GM18861 (cell line): ENCODE data around the gene NEK7.

Experiments
- ATAC-seq: cut with Tn5 transposase; IDR thresholded peaks from one replicate; pipeline ENCODE4 v1.9.1; 2021; ENCODE audit not compliant: unreplicated experiment

NEK7 gene

DNA sequence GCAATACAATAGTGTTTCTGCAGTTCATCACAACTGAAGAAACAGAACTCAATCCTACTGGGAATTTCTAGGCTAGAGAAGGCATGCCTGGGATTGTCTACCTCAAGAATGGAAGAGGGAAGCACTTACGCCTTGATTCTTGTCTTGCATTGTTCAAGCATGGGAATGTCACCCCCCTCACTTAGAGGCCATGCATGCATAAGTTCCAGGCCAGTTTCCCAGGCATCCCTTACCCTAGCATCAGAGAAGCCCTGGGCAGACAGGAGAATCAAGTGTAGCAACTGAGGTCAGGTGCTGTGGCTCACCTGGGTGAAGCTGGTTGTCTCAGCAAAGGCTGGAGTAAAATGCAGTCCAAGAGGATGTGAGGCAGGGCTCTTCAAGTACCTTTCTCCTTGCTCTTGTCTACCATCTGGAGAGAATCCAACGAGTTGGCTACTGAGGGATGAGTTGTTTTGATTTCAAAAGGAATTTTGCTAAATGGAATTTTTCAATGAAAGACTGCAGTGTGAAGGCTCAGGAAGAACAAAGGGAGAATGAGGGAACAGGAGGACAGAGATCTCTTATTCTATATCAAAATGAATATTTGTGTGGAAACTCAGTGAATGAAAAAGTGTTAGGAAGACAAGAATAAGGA lies 174.3 kb downstream of the NEK7 start:
- no peak for ATAC-seq

DNA sequence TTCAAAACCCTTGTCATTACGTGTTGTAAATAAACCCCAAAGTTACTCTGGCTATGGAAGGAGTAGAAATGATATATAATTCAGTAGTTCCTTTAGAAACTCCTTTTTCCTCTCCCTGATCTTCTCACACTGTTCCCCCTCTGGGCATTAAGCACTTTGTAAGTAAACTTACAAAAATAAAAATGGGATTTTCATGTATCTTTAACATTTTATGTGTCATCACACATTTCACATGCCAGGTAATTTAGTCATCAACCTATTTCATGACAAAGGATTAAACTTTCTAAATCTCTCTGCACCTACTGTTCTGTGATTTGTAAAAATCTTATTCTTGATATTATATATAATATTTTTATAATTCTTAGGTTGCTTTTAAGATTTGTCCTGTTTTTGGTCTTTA lies 176.9 kb downstream of the NEK7 start:
- ATAC-seq: no peak

DNA sequence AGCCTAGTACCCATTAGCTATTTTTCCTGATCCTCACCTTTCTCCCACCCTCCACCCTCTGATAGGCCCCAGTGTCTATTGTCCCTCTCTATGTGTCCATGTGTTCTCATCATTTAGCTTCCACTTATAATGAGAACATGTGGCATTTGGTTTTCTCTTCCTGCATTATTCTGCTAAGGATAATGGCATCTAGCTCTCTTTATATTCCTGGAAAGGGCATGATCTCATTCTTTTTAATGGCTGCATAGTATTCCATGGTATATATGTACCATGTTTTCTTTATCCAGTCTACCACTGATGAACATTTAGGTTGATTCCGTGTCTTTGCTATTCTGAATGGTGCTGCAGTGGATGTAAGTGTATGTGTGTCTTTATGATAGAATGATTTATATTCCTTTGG lies 178.9 kb downstream of the NEK7 start:
- ATAC-seq: no peak

DNA sequence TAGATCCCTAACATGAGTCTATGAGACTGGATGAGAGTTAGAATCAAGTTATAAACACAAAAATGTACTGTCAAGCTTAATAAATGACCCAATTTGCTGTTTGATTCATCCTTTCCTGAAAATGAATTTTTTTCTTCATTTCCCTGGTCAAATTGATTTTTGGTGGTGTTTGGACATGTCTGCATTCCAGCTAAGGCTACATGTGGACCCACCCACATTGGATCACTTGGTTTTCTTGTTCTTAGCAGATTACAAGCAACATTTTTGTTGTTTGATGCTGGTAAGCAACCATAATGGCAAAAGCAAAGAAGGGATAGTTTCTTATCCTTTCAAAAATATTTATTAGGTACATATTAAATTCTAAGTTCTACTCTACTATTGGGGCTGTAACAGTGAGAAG lies 181.1 kb downstream of the NEK7 start:
- ATAC-seq: no peak

DNA sequence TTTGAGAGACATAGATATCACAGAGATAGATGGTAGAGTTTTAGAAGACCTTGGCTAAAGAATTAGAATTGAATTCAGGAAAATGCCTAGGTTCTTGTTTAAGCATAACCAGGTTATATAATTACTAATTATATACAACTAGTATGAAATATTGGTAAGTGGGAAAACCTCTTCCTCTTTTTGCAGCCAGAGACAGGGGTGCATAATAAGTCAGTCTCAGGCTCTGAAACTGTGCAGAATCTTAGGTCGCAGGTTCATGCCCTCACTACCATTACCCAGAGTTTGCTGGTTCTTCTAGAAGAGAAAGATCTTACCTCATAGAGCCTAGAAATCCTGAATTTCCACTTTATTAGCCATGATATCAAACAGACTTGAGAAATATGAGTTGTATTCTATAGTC lies 183.3 kb downstream of the NEK7 start:
- ATAC-seq: peak; percentile 65

DNA sequence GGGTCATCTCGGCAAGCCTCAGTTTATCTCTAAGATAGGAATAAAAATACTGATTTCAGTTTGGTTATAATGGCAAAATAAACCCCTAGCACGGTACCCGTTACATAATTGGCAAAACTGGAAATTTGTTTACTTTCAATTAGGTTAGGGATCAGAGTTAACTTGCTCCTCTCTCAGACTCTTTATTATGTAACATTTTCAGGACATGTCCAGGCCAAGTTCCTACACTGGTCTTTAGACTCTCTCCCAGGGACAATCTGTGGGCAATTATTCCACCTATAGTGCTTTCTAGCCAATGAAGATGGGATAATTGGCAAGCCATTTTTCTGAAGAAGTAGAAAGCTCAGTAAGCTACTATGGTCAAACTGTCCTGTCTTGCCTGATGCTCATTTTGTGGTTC lies 189.4 kb downstream of the NEK7 start:
- ATAC-seq: no peak

DNA sequence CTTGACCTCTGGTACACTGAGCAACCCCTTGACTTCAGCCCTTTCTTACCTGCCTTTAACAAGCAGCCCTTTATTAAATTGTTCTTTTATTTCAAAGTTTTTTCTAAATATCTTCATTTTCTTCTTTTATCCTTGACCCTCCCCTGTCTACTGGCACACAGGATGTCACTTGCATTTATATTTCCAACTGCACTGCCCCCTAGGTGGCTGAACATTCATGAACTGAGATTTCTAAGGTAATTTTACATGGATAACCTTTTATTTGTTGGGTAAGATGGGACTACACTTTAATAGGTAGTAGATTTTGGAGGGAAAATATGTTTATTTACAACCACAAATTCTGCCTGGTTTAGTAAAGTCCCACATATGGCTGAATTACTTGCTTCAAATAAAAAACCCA lies 193.7 kb downstream of the NEK7 start:
- no peak for ATAC-seq

DNA sequence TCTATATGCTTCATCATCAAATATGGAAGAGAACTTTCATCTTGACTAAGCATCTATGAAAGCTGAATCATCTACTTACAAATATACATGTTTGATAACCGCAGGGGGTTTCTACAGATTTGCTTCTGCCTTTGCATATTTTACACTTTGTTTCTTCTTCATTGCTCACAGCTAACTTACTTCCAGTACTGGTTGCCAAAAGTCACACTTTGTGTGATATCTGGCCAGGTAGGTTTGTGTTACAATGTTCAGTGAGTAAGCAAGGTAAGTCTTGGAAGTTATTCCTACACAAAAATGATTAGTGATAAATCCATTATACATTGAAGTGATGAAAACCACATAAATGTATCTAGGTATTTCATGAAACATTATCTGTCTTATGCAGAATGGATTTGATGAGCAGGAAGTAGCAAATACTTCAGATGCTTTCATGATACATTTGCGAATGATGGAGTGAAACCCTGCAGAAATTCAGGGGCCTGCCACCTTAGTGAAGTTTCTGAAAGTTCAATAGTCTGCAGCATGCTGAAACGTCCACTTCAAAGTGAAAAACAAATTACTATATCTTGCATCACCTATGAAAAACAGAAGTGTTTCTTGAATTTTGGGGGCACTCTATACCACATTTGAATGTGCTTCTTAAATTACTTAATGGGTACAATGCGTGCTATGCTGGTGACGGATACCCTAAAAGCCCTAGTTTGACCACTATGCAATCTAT lies 196.3 kb downstream of the NEK7 start:
- peak; percentile 84 for ATAC-seq

DNA sequence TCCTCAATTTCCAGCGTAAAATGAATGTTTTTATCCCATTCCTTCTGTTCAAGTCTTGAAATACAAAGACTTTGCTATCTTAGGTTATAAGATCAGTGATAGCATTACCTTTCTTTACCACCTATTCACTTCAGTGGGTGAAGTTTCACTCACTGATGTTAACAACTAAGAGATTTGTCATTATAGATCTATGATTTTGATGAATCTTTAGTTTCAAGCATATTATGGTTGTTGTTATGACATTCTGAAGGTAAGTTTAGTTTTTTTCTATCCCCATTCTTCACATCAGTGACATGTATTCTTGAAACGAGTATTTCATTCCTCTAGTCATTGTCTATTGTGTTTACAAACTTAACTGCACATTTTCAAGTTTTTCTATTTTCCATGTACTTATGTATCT lies 201.1 kb downstream of the NEK7 start:
- ATAC-seq: no peak

DNA sequence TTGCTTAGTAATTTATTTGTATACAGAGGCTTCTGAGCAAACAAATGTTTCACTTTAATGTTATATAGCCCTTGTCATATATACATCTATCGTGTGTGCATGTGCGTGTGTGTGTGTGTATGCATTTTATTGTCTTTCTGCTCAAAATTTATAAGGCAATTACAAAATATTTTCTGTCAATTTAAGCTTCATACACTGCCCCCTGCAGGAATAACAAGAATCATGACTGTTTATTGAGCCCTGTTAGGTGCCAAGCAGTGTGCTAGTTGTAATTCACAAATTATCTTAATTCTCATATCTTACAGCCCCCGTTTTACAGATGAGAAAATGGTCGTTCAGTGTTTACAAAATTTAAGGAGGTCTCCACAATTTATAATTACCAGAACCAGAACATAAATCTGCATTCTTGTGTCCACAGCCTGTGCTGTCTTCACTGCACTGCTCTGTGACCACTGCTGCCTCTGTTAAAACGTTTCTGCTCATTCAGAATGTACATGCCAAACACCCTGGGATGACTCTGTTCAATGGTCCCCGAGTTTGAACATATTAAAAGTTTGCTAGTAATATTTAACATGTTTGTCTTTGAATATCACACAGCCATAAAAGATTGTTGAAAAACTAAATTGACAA lies 202.3 kb downstream of the NEK7 start:
- ATAC-seq: no peak

DNA sequence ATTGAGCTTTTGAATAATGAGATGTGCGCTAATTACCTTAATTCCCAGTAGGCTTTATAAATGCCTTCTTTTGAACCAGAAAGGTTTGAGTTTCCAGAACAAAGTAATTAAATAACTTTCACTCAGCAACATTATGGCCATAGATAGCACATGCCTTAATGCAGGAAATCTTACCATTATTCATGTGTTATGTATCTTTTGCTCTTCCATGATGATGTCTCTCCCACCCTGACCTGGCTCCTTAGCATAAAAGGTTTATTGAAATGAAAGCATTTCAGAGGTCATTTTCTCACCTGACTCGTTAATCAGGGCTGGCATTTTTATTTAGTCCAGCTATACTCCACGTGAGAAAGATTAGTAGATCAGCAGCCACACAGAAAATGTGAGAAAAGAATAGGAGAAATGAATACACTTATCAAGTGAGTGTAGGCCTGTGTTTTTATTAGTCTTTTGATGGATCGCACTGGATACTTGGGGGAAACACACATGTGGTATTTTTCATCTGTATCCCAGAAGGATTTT lies 203.5 kb downstream of the NEK7 start:
- no peak for ATAC-seq

DNA sequence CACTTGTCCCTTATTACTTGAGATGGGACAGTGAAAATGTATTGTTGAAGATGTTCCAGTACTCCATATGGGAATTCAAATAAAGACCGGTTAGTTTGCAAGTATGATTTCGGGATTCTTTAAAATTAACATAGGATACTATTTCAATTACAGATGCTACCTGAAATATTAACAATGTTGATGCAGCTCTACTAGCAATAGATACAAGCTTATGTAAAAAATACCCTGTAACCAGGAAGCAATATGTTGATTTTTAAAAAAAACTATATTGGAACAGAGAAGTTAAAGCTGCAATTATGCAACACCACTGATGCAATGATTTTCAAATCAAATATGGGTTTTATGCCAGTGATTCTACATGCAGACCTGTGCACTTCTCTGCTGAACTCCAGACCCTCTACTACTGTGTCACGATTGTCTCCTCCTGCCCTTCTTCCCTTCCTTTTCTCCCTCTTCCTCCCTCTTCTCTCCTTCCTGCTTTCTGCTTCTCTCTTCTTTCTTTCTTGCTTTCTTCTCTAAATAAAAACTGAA lies 204.5 kb downstream of the NEK7 start:
- ATAC-seq: no peak

DNA sequence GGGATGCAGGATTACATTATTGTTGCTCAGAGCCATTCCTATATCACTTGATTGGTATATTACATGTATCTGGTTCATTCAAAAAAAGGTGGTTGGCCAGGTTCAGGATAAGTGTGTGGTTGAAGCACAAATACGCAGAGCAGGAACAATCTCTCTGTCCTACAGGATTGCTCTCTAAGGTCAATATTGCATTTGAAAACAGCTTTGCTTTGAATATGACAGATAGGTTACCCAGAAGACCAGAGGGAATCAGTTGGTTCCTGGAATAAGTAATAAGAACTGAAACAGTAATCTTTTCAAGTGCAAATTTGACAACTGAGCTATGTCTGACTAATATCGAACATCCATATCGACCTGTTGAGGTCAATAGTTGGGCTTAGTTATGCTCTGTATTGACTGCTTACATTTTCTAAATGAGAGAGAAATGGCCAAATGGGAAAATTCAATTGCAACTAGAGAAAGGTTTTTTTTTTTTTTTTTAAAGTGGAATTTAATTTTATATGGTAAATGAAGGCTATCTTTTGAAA lies 206.9 kb downstream of the NEK7 start:
- ATAC-seq: no peak

DNA sequence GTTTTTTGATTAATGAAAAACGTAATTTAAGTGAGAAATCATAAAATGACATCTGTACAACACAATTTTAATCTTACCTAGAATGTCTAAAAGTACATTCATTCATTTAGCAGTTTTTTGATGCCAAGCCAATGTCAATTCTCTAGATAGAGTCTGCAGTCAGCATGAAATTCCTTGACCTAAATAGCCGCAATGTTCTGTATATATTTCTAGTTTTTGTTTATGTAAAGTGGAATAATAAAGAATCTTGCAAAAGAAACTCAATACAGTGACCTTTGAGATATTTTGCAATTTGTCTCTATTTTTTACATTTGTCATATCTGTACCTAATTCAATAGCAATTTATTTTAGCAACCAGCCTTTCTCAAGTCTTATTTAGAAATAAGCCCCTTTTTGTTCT lies 207.7 kb downstream of the NEK7 start:
- no peak for ATAC-seq

DNA sequence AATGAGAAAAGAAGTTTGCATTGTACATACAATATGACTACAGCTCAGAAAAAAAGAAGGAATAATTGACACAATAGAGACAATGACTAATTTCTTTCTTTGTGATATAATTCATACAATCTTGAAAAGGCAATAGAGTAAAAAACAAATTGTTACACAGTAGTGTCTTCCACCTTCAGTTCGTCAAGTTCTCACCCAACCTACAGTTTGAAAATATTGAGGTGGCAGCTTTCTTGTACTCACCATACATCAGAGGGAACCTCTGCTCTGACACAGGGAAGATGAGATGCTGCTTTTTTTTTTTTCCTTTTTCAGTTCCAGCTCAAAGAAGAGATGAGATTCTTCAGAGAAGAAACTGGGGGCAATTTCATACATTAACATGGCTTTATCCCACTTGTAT lies 210.5 kb downstream of the NEK7 start:
- no peak for ATAC-seq

DNA sequence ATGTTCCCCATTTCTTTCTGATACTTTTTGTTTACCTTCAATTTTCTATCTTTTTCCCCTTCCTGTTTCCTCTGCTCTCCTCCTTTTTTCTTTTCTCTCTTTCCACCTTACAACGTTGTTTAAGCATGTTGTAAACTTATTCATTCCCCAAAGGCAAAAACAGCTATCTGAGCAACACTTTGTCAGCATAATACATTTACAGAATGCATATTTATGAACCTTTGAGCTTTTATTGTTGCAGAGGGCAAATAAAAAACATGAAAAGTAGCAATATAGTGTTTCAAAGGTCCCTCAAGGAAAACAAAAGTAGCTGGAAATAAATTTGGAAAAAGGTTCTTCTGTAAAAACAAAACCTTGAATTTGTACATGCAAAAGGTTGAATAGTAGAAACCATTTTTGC lies 214.2 kb downstream of the NEK7 start:
- no peak for ATAC-seq
